ENCODE results near the gene HMOX1. TPM values are rescaled to one million over a fixed set of nuclear protein-coding genes. Genes with fewer than 3 reads are reported as not detected.
A peak's percentile ranks its signal among the peaks of the same experiment; 100 is the strongest.

Gene HMOX1, protein sequence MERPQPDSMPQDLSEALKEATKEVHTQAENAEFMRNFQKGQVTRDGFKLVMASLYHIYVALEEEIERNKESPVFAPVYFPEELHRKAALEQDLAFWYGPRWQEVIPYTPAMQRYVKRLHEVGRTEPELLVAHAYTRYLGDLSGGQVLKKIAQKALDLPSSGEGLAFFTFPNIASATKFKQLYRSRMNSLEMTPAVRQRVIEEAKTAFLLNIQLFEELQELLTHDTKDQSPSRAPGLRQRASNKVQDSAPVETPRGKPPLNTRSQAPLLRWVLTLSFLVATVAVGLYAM
- 35.9 TPM for total RNA-seq

DNA sequence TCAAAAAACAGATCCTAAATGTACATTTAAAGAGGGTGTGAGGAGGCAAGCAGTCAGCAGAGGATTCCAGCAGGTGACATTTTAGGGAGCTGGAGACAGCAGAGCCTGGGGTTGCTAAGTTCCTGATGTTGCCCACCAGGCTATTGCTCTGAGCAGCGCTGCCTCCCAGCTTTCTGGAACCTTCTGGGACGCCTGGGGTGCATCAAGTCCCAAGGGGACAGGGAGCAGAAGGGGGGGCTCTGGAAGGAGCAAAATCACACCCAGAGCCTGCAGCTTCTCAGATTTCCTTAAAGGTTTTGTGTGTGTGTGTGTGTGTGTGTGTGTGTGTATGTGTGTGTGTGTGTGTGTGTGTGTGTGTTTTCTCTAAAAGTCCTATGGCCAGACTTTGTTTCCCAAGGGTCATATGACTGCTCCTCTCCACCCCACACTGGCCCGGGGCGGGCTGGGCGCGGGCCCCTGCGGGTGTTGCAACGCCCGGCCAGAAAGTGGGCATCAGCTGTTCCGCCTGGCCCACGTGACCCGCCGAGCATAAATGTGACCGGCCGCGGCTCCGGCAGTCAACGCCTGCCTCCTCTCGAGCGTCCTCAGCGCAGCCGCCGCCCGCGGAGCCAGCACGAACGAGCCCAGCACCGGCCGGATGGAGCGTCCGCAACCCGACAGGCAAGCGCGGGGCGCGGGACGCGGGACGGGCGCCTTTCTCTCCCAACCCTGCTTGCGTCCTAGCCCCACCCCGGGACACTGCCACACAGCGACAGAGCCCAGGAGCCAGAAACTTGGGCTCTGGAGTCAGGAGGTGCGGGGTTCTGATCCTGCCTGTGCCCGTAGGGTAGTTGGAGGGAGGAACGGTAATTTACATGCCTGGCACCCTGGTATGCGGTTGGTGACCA lies at the start of gene HMOX1:
TSS of gene HMOX1 (plus strand) at position 560 of the 887 bp plus-strand sequence. CDS start at position 638, 78 bp downstream.
- ATAC-seq (peak; percentile 83), DNase-seq (ENCODE audit: low spot score) (peak; percentile 96)

GRCh38 chr22:35332278-35332677 lies 48.6 kb upstream of the HMOX1 start:
- DNase-seq (ENCODE audit: low spot score) (no peak), ATAC-seq (no peak)

GRCh38 chr22:35333220-35333619 lies 47.7 kb upstream of the HMOX1 start:
- no peak for DNase-seq (ENCODE audit: low spot score)
- ATAC-seq = no peak

DNA sequence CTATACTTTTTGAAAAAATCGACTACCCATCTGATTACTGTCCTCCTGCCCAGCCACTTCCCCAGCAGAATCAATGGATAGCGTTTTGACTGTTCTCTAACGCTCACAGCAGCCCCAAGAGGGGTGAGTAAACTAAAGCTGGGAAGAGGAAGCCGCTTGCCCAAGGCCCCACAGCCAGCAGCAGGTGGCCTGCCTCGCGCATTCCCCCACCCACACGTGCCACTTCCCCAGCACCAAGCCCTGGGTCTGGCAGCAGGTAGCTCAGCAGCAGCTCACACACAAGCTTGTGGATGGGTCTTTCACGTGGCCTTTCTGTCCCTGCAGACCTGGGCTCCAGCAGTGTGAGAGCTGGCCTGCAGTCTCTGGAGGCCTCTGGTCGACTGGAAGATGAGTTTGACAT lies 46.9 kb upstream of the HMOX1 start:
- DNase-seq (ENCODE audit: low spot score) (no peak), ATAC-seq (no peak)

GRCh38 chr22:35335468-35335867 lies 45.4 kb upstream of the HMOX1 start:
- ATAC-seq (no peak), DNase-seq (ENCODE audit: low spot score) (no peak)

DNA sequence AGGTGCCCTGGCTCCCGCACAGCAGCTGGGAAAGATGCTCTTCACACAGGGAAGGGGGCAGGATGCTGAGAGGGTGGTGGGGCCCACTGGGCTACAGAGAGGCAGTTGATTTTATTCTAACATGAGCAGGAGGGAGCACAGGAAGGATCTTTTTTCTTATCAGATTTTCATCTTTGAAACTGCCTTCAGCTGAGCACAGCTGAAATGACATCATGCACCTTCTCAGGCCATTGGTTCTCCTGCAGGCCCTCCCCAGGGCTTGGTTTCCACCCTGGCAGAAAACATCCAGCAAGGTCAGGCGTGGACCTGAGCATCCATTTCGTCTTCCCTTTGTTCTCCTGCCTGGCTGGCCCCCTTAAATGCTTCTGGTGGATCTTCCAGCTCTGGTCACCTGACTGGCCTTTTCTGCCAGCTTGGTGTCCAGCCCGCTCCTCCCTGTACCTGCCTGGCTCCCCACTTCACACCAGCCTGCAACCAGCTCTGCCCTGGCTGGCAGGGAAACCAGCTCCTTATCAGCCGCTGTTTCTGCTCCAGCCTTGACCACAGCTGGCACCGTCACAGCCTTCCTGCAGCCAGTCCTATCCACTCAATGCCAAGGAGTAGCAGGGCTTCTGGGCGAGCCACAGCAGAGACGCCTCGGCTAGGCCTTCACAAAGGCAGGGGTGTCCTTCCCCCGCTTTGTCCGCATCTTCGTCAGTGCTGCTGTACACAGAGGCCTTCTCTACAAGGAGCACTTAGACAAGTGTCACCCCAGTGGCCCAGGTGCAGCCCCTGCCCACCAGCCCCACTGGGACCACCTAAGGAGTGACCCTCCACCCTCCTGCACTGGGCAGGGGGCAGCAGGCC lies 44.7 kb upstream of the HMOX1 start:
- peak; percentile 54 for ATAC-seq

GRCh38 chr22:35337932-35338331 lies 43.0 kb upstream of the HMOX1 start:
- peak; percentile 36 for ATAC-seq
- DNase-seq (ENCODE audit: low spot score) = no peak

More for the DNA sequence above, 44.7 kb upstream of the HMOX1 start:
- DNase-seq (ENCODE audit: low spot score) = no peak

DNA sequence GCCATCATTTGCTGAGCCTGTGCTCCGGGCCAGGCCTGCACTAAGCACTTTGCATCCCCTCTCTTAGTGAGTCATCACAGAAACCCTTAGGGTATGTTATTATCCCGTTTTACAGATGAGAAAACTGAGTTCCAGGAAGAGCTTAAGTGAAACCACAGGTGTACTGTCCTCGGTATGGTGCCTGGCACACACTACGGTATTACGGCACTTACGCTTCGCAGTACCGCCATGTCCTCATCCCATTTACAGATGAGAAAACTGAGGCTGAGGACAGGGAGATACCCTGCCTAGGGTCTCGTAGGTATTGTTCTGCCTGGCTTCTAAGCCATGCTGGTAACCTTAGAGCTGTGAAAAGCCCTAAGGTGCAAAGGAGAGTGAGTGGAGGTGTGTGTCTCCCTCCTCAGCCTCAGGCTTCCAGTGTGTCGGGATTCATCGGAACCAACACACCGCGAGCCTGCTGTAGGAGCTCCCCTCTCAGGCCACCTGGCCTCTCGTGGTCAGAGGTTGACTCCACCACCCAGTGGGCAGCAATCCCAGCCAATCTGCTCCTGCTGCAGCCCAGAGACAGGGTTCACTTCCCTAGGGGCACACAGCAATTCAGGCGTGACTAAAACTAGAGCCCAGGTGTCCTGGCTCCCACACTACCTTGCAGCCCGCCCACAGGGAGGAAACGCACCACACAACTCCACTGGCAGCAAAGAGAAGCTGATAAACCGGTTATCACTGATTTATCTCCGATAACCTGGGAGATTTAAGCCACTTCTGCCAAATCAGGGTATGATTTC lies 39.6 kb upstream of the HMOX1 start:
- DNase-seq (ENCODE audit: low spot score) (no peak), ATAC-seq (no peak)

GRCh38 chr22:35342390-35342789 lies 38.5 kb upstream of the HMOX1 start:
- DNase-seq (ENCODE audit: low spot score) = no peak

GRCh38 chr22:35343664-35344550 lies 37.0 kb upstream of the HMOX1 start:
- ATAC-seq = no peak
- DNase-seq (ENCODE audit: low spot score) = no peak

More at GRCh38 chr22:35342390-35342789, 38.5 kb upstream of the HMOX1 start:
- no peak for ATAC-seq

GRCh38 chr22:35344956-35345690 lies 35.8 kb upstream of the HMOX1 start:
- no peak for DNase-seq (ENCODE audit: low spot score)
- ATAC-seq = no peak

DNA sequence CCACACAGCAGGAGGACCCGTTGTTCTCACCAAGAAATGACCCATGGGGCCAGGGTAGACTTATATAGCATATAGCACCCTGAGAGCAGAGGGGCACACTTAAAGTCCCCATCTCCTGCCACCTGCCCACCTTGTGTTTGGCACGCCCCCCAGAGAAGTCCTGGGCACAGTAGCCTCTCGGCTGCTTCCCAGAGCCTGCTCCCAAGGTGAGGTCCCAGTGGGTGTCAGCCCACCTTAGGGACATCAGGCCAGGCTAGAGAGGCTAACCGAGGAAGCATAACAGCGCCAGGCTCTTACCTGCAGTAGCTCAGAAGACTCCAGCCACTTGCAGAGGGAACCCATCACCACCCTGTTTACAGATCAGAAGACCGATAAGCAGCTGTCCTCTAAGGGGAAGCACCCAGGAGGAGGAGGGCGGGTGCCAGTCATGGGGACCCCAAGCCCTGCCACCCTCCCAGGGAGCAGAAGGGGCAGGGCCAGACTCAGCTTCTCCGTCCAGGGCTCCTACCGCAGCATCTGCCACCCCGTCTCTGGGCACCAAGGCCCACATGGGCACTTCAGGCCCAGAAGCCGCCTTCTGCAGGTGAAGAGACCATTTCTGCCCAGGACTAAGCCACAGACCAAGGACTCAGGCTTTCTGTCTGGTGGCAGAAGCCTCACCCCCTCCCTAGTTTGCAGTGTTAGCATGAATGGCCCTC lies 34.9 kb upstream of the HMOX1 start:
- DNase-seq (ENCODE audit: low spot score) = no peak

DNA sequence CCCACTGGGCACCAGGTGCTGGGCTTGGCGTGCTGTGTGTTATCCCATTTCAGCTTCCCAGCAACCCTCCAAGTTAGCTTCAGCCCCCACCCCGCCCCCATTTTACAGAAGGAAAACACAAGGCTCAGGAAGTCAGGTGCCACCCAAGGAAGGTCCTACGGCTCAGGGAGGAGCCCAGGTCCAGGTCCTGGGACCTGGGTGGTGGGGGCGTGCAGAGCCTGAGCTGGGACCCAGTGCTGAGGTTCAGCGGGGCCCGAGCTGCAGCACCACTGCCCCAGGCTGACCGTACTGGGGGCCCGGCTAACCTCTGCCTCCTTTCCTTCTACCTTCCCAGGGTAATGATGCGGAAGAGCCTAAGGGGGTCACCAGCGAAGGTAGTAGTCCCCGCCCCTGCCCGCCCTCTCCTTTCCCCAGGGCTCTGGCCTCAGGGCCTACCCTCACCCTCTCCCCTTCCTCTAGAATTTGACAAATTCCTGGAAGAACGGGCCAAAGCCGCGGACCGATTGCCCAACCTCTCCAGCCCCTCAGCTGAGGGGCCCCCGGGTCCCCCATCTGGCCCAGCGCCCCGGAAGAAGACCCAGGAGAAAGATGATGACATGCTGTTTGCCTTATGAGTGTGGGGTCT lies 34.2 kb upstream of the HMOX1 start:
- ATAC-seq = no peak
- DNase-seq (ENCODE audit: low spot score) = no peak

More for the DNA sequence above, 34.9 kb upstream of the HMOX1 start:
- ATAC-seq = no peak

DNA sequence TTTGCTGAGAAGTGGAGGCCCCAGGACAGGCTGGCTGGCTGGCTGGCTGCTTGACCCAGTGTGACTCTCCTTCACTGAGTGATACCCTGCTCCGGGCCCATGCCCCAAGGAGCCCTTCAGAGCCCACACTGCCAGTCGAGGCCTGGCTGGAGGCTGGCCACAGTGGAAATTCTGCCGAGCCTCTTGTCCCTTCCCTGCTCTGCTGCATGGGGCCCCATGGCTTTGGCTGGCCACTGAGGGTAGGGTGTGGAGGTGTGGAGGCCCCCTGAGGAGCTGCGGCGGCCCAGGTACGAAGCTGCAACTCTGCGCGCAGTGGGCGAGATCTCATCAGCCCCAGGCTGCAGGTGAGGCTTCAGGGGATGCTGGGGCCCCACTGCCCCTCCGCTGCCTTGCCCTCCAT lies 33.4 kb upstream of the HMOX1 start:
- DNase-seq (ENCODE audit: low spot score) (no peak), ATAC-seq (no peak)

DNA sequence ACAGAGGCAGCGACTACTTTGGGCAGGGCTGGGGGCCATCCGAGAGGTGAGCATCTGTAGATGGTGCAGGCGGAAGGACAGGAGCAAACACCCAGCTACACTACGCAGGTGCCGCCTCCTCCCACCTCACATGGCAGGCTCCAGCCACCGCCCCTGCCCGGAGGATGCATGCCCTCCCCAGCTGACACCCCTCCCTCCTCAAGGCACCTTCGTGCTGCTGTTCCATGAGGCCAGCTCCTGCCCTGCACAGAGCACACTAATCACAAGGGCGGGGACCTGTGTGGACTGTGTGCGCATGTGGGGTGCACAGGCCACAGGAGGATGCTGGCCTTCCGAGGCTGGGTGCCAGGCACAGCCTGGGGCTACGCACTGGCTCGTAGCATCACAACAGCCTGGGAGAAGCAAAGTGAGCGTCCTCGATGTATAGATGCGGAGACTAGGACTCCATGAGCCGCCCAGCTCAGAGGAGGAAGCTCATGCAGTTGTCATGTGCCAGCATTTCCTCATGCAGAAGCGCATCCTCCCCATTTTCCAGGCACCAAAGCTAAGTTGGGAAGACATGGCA lies 32.8 kb upstream of the HMOX1 start:
- ATAC-seq (no peak), DNase-seq (ENCODE audit: low spot score) (no peak)

GRCh38 chr22:35348703-35349102 lies 32.2 kb upstream of the HMOX1 start:
- DNase-seq (ENCODE audit: low spot score) = no peak
- ATAC-seq = no peak

DNA sequence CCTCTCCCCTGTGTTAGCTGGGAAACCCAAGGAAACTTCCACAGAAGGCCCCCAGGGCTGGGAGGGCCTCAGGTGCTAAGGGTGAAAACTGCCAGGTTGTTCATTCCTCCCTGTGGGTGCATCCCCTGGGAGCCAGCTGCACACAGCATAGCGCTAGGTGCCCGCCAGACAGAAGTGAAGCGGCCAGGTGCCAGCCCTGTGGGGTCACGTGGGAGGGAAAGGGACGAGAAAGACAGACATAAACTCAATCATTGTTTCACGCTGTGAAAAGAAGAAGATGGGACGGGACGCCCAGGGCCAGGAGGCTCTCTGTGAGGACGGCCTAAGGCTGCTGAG lies 31.6 kb upstream of the HMOX1 start:
- DNase-seq (ENCODE audit: low spot score) (peak; percentile 54), ATAC-seq (peak; percentile 3)

All from left lobe of liver (tissue), 2 donors.